Measurements from ENCODE around the gene GDPD4.

- TF ChIP-seq POLR2A (IDR thresholded peaks at IDR 0.05; ENCODE audit: extremely low read depth, insufficient read length) (no peak), CTCF (IDR thresholded peaks at IDR 0.05; ENCODE audit: low read depth, low read length) (no peak), MAX (IDR thresholded peaks at IDR 0.05; ENCODE audit: low read depth, low read length) (no peak), MYC (IDR thresholded peaks at IDR 0.05; ENCODE audit: low read depth, low read length) (no peak)
These were observed 11.7 kb downstream of the GDPD4 start for GRCh38 chr11:77289737-77290136.

Data from NB4 (cell line).